ENCODE measurements around the gene TRIO. TPM values are rescaled to one million over a fixed set of nuclear protein-coding genes. Genes with fewer than 3 reads are reported as not detected.
"Not testable (repeated sequence)": the region's sequence is repeated elsewhere in the genome, so short reads cannot be mapped to it uniquely, and the experiment has no call there.

The TRIO gene
- total RNA-seq (233 TPM), polyA plus RNA-seq (35.8 TPM)

- Histone ChIP-seq H3K27ac (ENCODE audit: low read depth) (peak within 1 kb of the TSS; percentile 95), H3K36me3 (ENCODE audit: insufficient read depth) (no peaks in the 10 kb centered on the region), H3K4me1 (ENCODE audit: insufficient read depth) (no peaks in the 10 kb centered on the region), H3K4me3 (ENCODE audit: low read depth, low read length) (peak within 1 kb of the TSS; percentile 94)
- WGBS: under 1% methylated on average over 79 of the region's 79 CpGs
- peak; percentile 92 for DNase-seq (ENCODE audit: extremely low spot score)
These were observed at the start of gene TRIO for GRCh38 chr5:14142827-14143545. TRIO (plus strand) TSS chr5:14143342; CDS start chr5:14143726, 384 bp downstream.

- DNase-seq (ENCODE audit: extremely low spot score); H3K4me3 ChIP-seq (ENCODE audit: low read depth, low read length); H3K27ac ChIP-seq (ENCODE audit: low read depth); H3K4me1 ChIP-seq (ENCODE audit: insufficient read depth); H3K36me3 ChIP-seq (ENCODE audit: insufficient read depth): not testable (repeated sequence)
- WGBS: 79% methylated on average over 2 of the region's 2 CpGs
These were observed 45.8 kb upstream of the TRIO start for GRCh38 chr5:14097380-14097779.

GRCh38 chr5:14097998-14098471 is 45.1 kb upstream of the TRIO start:
- Histone ChIP-seq H3K27ac (ENCODE audit: low read depth) (no peak overlapping the region), H3K4me1 (ENCODE audit: insufficient read depth) (no peaks in the 10 kb centered on the region), H3K4me3 (ENCODE audit: low read depth, low read length) (no peak overlapping the region), H3K36me3 (ENCODE audit: insufficient read depth) (peaks cover 3% of the 10 kb centered on the region)
- WGBS: 53% methylated on average over 1 of the region's 1 CpG
- no peak for DNase-seq (ENCODE audit: extremely low spot score)

- Histone ChIP-seq H3K36me3 (ENCODE audit: insufficient read depth) (peaks cover 3% of the 10 kb centered on the region), H3K4me1 (ENCODE audit: insufficient read depth) (no peaks in the 10 kb centered on the region), H3K4me3 (ENCODE audit: low read depth, low read length) (no peak overlapping the region), H3K27ac (ENCODE audit: low read depth) (no peak overlapping the region)
- no peak for DNase-seq (ENCODE audit: extremely low spot score)
- WGBS: 93% methylated on average over 10 of the region's 10 CpGs
These were observed 42.9 kb upstream of the TRIO start for GRCh38 chr5:14100281-14100680.

- H3K36me3 ChIP-seq (ENCODE audit: insufficient read depth): peaks cover 3% of the 10 kb centered on the region
- no peaks in the 10 kb centered on the region for H3K4me1 ChIP-seq (ENCODE audit: insufficient read depth)
- DNase-seq (ENCODE audit: extremely low spot score): no peak
- no peak overlapping the region for H3K27ac ChIP-seq (ENCODE audit: low read depth)
- 61% methylated on average over 2 of the region's 2 CpGs for WGBS
- no peak overlapping the region for H3K4me3 ChIP-seq (ENCODE audit: low read depth, low read length)
These were observed 41.2 kb upstream of the TRIO start for GRCh38 chr5:14101922-14102321.

GRCh38 chr5:14102666-14103065 is 40.5 kb upstream of the TRIO start:
- H3K4me1 ChIP-seq (ENCODE audit: insufficient read depth): no peaks in the 10 kb centered on the region
- WGBS: 66% methylated on average over 1 of the region's 1 CpG
- H3K4me3 ChIP-seq (ENCODE audit: low read depth, low read length): no peak overlapping the region
- peaks cover 3% of the 10 kb centered on the region for H3K36me3 ChIP-seq (ENCODE audit: insufficient read depth)
- H3K27ac ChIP-seq (ENCODE audit: low read depth): no peak overlapping the region
- DNase-seq (ENCODE audit: extremely low spot score): no peak

GRCh38 chr5:14105718-14106410 is 37.3 kb upstream of the TRIO start:
- no peak overlapping the region for H3K27ac ChIP-seq (ENCODE audit: low read depth)
- no peak for DNase-seq (ENCODE audit: extremely low spot score)
- peaks cover 3% of the 10 kb centered on the region for H3K36me3 ChIP-seq (ENCODE audit: insufficient read depth)
- H3K4me1 ChIP-seq (ENCODE audit: insufficient read depth): no peaks in the 10 kb centered on the region
- WGBS: 50% methylated on average over 2 of the region's 2 CpGs
- H3K4me3 ChIP-seq (ENCODE audit: low read depth, low read length): no peak overlapping the region

GRCh38 chr5:14107536-14107935 is 35.6 kb upstream of the TRIO start:
- no peaks in the 10 kb centered on the region for H3K4me1 ChIP-seq (ENCODE audit: insufficient read depth)
- no peak for DNase-seq (ENCODE audit: extremely low spot score)
- no peak overlapping the region for H3K4me3 ChIP-seq (ENCODE audit: low read depth, low read length)
- H3K36me3 ChIP-seq (ENCODE audit: insufficient read depth): peaks cover 3% of the 10 kb centered on the region
- 79% methylated on average over 8 of the region's 8 CpGs for WGBS
- H3K27ac ChIP-seq (ENCODE audit: low read depth): no peak overlapping the region

- WGBS: 25% methylated on average over 21 of the region's 21 CpGs
- H3K4me1 ChIP-seq (ENCODE audit: insufficient read depth): no peaks in the 10 kb centered on the region
- H3K4me3 ChIP-seq (ENCODE audit: low read depth, low read length): no peak overlapping the region
- H3K36me3 ChIP-seq (ENCODE audit: insufficient read depth): no peaks in the 10 kb centered on the region
- no peak for DNase-seq (ENCODE audit: extremely low spot score)
- H3K27ac ChIP-seq (ENCODE audit: low read depth): no peak overlapping the region
These were observed 34.8 kb upstream of the TRIO start for GRCh38 chr5:14108170-14108996.

GRCh38 chr5:14109041-14109747 is 33.9 kb upstream of the TRIO start:
- H3K4me1 ChIP-seq (ENCODE audit: insufficient read depth): no peaks in the 10 kb centered on the region
- H3K27ac ChIP-seq (ENCODE audit: low read depth): no peak overlapping the region
- WGBS: 81% methylated on average over 8 of the region's 8 CpGs
- no peak overlapping the region for H3K4me3 ChIP-seq (ENCODE audit: low read depth, low read length)
- no peaks in the 10 kb centered on the region for H3K36me3 ChIP-seq (ENCODE audit: insufficient read depth)
- no peak for DNase-seq (ENCODE audit: extremely low spot score)

- Histone ChIP-seq H3K27ac (ENCODE audit: low read depth) (no peak overlapping the region), H3K4me1 (ENCODE audit: insufficient read depth) (no peaks in the 10 kb centered on the region), H3K36me3 (ENCODE audit: insufficient read depth) (no peaks in the 10 kb centered on the region), H3K4me3 (ENCODE audit: low read depth, low read length) (no peak overlapping the region)
- WGBS: 82% methylated on average over 7 of the region's 7 CpGs
- no peak for DNase-seq (ENCODE audit: extremely low spot score)
These were observed 33.4 kb upstream of the TRIO start for GRCh38 chr5:14109771-14110170.

- no peaks in the 10 kb centered on the region for H3K36me3 ChIP-seq (ENCODE audit: insufficient read depth)
- DNase-seq (ENCODE audit: extremely low spot score): no peak
- H3K27ac ChIP-seq (ENCODE audit: low read depth): no peak overlapping the region
- H3K4me3 ChIP-seq (ENCODE audit: low read depth, low read length): no peak overlapping the region
- no peaks in the 10 kb centered on the region for H3K4me1 ChIP-seq (ENCODE audit: insufficient read depth)
- 47% methylated on average over 4 of the region's 4 CpGs for WGBS
These were observed 32.9 kb upstream of the TRIO start for GRCh38 chr5:14110196-14110595.

- no peak for DNase-seq (ENCODE audit: extremely low spot score)
- H3K36me3 ChIP-seq (ENCODE audit: insufficient read depth): no peaks in the 10 kb centered on the region
- H3K4me1 ChIP-seq (ENCODE audit: insufficient read depth): no peaks in the 10 kb centered on the region
- 83% methylated on average over 4 of the region's 4 CpGs for WGBS
- H3K27ac ChIP-seq (ENCODE audit: low read depth): no peak overlapping the region
- no peak overlapping the region for H3K4me3 ChIP-seq (ENCODE audit: low read depth, low read length)
These were observed 32.5 kb upstream of the TRIO start for GRCh38 chr5:14110680-14111079.

All from urinary bladder (tissue), 4 donors.